Adipocyte (in vitro differentiated cells): ENCODE measurements around the gene RELL1.

ENCODE experiments used
- DNase-seq: peaks from one replicate; pipeline ENCODE4 v3.0.0-alpha.2; 2015; ENCODE audit warnings: low read depth
- H3K27me3 ChIP-seq: replicated peaks from 2 replicates; pipeline ENCODE4 v1.7.0; 2013; ENCODE audit warnings: mild to moderate bottlenecking, low read length, moderate library complexity; ENCODE audit not compliant: control insufficient read depth, insufficient read depth
- H3K36me3 ChIP-seq: 2 replicates; pipeline ENCODE4 v1.7.0; 2013; ENCODE audit warnings: low read length, mild to moderate bottlenecking, moderate library complexity; ENCODE audit not compliant: control insufficient read depth, insufficient read depth, severe bottlenecking
- H3K4me1 ChIP-seq: 2 replicates; pipeline ENCODE4 v1.7.0; 2013; ENCODE audit warnings: mild to moderate bottlenecking, low read length, moderate library complexity; ENCODE audit not compliant: control insufficient read depth, insufficient read depth
- H3K4me3 ChIP-seq: 2 replicates; pipeline ENCODE4 v1.7.0; 2013; ENCODE audit warnings: mild to moderate bottlenecking, low read length, moderate library complexity
- H3K9ac ChIP-seq: 2 replicates; pipeline ENCODE4 v1.7.0; 2013; ENCODE audit warnings: mild to moderate bottlenecking, low read length, moderate library complexity
- H3K9me3 ChIP-seq: 2 replicates; pipeline ENCODE4 v1.7.0; 2013; ENCODE audit warnings: mild to moderate bottlenecking, low read length, moderate library complexity; ENCODE audit not compliant: control insufficient read depth

The RELL1 gene

DNA sequence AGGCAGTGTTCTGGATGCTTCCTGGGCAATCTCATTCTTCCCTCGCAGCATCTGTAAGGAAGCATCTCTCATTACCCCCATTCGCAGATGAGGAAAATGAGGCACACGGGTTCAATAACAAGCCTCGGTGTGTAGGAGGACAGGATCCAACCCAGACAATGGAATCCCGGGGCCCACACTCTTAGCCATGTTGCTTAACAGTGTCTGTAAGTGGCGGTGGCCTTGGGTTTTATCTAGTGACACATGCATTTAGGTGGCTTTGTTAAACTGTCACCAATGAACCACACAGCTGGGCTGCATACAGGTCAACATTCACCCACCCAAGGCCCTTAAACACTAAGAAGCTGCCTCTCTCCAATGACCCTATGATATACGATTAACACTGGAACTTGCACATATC is 22.6 kb downstream of the RELL1 start:
- H3K9ac ChIP-seq = no peak overlapping the region
- no peaks in the 10 kb centered on the region for H3K9me3 ChIP-seq
- DNase-seq = no peak
- H3K4me3 ChIP-seq = no peak overlapping the region
- no peaks in the 10 kb centered on the region for H3K27me3 ChIP-seq
- H3K4me1 ChIP-seq = peaks cover 40% of the 10 kb centered on the region
- H3K36me3 ChIP-seq = no peaks in the 10 kb centered on the region

DNA sequence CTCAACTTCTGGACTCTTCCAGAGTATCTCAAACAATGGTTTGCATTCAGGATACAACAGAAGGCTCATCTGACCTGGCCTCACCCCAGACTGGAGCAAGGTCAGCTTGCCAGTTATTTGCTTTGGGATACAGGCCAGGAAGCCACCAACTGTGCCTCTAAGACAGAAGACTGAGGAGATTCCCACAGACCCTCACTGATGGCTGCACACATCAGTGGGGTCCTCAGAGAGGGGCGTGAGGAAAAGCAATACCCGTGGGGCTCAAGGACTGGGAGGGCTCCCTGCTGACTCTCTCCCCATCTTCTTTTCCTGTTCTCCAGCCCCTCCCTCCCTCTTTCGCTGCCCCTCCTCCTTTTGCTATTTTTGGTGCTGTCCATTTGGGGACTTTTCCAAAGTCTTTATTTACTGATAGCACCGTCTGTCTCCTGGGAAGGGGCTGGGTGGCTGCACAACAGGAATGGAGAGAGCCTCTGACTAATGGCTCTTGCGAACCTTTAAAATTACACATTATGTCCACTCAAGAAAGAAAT is 23.2 kb downstream of the RELL1 start:
- no peaks in the 10 kb centered on the region for H3K36me3 ChIP-seq
- H3K4me1 ChIP-seq = peaks cover 40% of the 10 kb centered on the region
- no peaks in the 10 kb centered on the region for H3K9me3 ChIP-seq
- no peak for DNase-seq
- no peak overlapping the region for H3K4me3 ChIP-seq
- H3K9ac ChIP-seq = no peak overlapping the region
- no peaks in the 10 kb centered on the region for H3K27me3 ChIP-seq

DNA sequence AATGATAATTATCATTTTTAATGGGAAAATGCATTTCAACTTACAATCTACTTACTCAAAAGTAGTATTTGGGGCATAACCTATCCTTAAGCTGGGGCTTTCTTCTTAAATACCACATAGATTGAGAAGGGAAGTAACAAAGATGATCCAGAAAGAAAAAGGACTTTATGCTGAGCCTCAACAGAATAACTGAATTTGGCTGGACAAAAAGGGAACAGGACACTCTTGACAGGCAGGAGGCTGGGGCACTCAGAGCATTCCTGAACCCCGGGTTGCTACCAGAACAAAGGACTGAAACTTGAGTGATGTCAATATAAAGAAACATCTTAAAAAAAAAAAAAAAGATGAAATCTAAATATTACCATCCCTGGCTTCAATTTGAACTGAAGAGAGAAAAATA is 23.9 kb downstream of the RELL1 start:
- no peak overlapping the region for H3K4me3 ChIP-seq
- H3K4me1 ChIP-seq = peaks cover 40% of the 10 kb centered on the region
- H3K27me3 ChIP-seq = no peaks in the 10 kb centered on the region
- no peak for DNase-seq
- H3K9me3 ChIP-seq = peaks cover 2% of the 10 kb centered on the region
- H3K9ac ChIP-seq = no peak overlapping the region
- H3K36me3 ChIP-seq = no peaks in the 10 kb centered on the region

DNA sequence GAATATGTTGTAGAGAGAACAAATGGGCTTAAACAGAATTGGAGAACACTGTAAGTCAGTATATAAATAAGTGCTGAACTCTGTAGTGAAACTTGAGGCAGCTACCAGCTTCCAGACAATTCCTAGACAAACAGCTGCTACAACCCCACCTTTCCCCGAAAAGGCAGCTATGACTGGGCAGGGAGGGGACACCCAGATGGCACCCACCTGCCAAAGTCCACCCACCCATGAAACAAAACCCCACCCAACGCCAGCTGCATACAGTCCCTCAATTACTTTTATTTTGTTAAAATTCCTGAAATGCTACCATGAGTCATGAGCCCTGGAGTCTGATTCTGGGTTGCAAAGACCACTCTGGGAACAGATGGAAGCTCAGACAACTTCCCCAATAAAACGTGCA is 24.4 kb downstream of the RELL1 start:
- peaks cover 6% of the 10 kb centered on the region for H3K9me3 ChIP-seq
- no peaks in the 10 kb centered on the region for H3K27me3 ChIP-seq
- H3K4me1 ChIP-seq = peaks cover 40% of the 10 kb centered on the region
- DNase-seq = peak; percentile 67
- no peak overlapping the region for H3K9ac ChIP-seq
- H3K36me3 ChIP-seq = no peaks in the 10 kb centered on the region
- no peak overlapping the region for H3K4me3 ChIP-seq

DNA sequence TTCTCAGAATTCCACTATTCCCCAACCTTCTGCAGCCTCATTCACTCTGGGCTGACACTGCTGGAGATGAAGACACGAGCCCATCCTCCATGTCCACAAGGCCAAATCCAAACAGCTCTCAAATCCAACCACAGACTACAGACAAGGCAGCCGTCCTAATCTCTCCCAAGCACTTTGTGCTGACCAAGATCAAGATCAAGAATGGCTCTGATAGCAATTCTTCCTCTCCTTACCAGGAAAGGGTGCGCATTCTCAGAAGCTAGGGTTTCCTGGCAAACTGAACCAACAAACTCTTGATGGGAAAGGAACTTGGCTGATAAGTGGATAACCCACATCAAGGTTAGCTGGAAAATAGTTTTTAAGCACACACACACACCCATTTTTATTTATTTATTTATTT is 26.5 kb downstream of the RELL1 start:
- Histone ChIP-seq H3K9ac (no peak overlapping the region), H3K9me3 (peaks cover 12% of the 10 kb centered on the region), H3K27me3 (no peaks in the 10 kb centered on the region), H3K36me3 (no peaks in the 10 kb centered on the region), H3K4me1 (peaks cover 20% of the 10 kb centered on the region), H3K4me3 (no peak overlapping the region)
- DNase-seq = no peak

DNA sequence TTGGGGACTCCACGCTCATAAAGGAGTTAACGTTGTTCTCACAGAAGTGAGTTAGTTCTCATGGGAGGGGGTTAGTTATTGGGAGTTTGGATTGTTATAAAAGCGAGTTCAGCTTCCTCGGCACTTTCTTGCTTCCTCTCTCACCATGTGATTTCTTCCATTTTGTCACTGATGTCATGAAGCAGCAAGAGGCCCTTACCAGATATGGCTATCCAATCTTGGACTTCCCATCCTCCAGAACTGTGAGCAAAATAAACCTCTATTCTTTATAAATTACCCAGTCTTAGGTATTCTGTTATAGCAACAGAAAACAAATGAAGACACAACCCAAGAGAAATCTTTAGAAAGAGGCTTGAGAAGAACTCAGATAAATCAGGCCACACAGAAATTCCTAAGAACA is 29.5 kb downstream of the RELL1 start:
- peaks cover 12% of the 10 kb centered on the region for H3K9me3 ChIP-seq
- DNase-seq = no peak
- no peak overlapping the region for H3K4me3 ChIP-seq

DNA sequence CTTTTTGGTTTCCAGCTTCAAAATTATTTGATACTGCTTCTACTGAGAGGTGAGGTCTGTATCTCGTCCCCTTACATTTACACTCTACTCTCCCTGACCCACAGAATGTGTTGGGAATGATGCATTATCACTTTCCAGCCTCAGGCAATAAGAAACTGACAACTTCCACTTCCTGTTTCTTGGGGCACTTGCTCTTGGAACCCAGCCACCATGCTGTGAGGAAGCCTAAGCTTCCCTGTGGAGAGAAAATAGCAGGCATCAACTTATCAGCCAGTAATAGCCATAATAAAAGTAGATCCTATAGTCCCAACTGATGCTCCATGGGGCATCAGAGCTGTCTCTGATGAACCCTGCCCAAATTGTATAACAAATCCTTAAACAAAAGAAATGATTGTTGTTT is 32.6 kb downstream of the RELL1 start:
- Histone ChIP-seq H3K27me3 (no peaks in the 10 kb centered on the region), H3K9me3 (peaks cover 12% of the 10 kb centered on the region), H3K9ac (no peak overlapping the region), H3K4me3 (no peak overlapping the region), H3K36me3 (no peaks in the 10 kb centered on the region), H3K4me1 (peaks cover 2% of the 10 kb centered on the region)
- DNase-seq = no peak

More for the DNA sequence above, 29.5 kb downstream of the RELL1 start:
- Histone ChIP-seq H3K4me1 (peaks cover 1% of the 10 kb centered on the region), H3K36me3 (no peaks in the 10 kb centered on the region), H3K9ac (no peak overlapping the region), H3K27me3 (no peaks in the 10 kb centered on the region)

DNA sequence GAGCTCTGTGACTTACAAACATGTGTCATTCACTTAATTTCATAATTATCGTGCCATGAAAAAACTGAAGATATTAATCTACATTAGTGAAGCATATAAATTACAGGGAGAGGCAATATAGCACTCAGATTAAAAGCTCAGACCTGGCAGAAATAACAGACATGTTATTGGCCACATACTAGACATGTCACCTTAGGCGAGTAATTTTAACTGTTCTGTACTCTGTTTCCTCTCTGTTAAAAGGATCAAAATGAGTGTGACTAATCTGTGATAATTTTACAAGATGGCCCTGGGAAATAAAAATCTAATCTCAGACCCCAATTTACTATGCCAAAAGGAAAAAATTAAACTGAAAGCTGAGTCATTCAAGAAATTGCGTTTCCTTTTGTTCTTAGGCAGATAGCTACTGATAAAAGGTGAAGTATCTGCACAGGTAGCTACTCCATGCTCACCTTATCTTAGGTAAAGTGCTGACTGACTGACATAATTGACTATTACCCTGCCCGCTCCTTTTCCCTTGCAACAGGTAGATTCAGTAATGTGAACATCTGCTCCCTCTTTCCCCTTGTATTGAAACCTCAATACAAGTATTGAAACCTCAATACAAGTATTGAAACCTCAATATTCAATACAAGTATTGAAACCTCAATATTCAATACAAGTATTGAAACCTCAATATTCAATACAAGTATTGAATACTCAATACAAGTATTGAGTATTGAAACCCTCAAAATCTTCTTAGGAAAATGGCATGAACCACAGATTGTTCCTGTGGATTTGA is 33.2 kb downstream of the RELL1 start:
- no peak for DNase-seq

DNA sequence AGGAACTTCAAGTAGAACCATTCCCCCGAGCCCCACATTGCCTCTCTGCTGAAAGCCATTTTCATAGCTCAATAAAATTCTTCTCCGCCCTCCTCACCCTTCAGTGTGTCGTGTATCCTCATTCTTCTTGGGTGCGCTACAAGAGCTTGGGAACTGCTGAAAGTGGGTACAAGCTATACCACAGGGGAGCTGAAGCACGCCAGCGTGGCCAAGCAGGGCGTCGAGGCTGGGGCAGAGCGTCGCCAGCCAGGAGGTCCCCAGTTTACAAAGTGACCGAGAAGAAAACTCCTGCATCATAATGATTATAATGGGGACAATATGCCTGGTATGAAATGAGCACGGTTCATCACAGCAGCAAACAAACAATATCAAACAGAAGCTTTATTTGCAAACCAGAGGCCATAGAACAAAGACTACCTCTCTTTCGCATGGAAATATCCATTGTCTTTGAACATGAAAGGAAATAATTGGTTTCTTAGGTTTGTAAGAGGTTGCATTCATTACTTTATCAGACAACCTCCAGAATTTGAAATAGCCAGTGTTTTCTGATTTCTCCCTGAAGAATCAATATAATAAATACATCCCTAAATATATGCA is 34.3 kb downstream of the RELL1 start:
- Histone ChIP-seq H3K36me3 (peaks cover under 1% of the 10 kb centered on the region), H3K27me3 (no peaks in the 10 kb centered on the region), H3K9me3 (peaks cover 7% of the 10 kb centered on the region), H3K9ac (no peak overlapping the region), H3K4me3 (no peak overlapping the region), H3K4me1 (peaks cover 12% of the 10 kb centered on the region)
- DNase-seq = no peak

More for the DNA sequence above, 33.2 kb downstream of the RELL1 start:
- no peak overlapping the region for H3K9ac ChIP-seq
- peaks cover 9% of the 10 kb centered on the region for H3K4me1 ChIP-seq
- H3K4me3 ChIP-seq = no peak overlapping the region
- H3K9me3 ChIP-seq = peaks cover 12% of the 10 kb centered on the region
- H3K27me3 ChIP-seq = no peaks in the 10 kb centered on the region
- no peaks in the 10 kb centered on the region for H3K36me3 ChIP-seq

DNA sequence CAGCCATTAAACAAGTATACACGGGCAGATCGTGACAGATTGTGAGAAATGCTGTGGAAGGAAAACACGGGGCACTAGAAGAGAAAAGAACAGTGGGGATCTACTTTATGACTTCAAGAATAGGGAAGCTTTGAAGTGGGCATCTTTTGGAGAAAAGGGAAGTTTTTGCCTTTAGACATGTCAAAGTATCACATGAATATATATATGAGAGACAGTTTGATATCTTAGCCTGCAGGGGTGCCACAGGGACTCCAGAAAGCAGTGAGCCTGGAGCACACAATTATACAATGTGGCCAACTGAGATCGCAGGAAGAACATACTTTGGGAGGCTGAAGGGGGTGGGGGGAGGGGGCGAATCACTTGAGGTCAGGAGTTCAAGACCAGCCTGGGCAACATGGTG is 35.7 kb downstream of the RELL1 start:
- DNase-seq = no peak
- Histone ChIP-seq H3K9ac (no peak overlapping the region), H3K27me3 (no peaks in the 10 kb centered on the region), H3K9me3 (no peaks in the 10 kb centered on the region), H3K4me3 (no peak overlapping the region), H3K36me3 (peaks cover 2% of the 10 kb centered on the region), H3K4me1 (peaks cover 17% of the 10 kb centered on the region)

DNA sequence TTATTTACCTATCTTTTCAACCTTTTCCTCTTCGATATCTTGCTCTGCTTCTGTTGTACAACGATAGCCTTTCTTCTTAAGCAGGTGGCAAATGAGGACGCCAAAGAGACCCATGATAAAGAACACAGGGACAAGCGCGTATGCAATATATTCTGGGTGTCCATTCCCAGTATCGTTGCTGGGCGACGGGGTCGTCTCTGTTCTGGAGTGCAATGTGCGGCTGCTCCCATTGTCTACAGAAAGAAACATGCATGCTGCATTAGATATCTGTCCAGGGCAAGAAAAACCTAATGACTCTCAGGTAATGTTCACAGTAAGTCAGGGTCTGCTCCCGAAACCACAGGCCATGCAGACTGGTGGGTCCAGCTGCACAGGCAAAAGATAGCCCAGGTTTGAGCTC is 36.9 kb downstream of the RELL1 start:
- Histone ChIP-seq H3K4me1 (peaks cover 20% of the 10 kb centered on the region), H3K27me3 (no peaks in the 10 kb centered on the region), H3K9ac (no peak overlapping the region), H3K9me3 (no peaks in the 10 kb centered on the region), H3K36me3 (peaks cover 2% of the 10 kb centered on the region), H3K4me3 (no peak overlapping the region)
- DNase-seq = no peak
